GM12874 (cell line): ENCODE data around the gene EXOC2.

Experiments used
- TF ChIP-seq, protein P1 (sequence below): IDR thresholded peaks from 2 replicates; pipeline ENCODE4 v1.5.1; 2011; ENCODE audit warnings: low read depth, mild to moderate bottlenecking, control low read depth, low read length, moderate library complexity; ENCODE audit not compliant: insufficient read depth

Gene EXOC2

DNA sequence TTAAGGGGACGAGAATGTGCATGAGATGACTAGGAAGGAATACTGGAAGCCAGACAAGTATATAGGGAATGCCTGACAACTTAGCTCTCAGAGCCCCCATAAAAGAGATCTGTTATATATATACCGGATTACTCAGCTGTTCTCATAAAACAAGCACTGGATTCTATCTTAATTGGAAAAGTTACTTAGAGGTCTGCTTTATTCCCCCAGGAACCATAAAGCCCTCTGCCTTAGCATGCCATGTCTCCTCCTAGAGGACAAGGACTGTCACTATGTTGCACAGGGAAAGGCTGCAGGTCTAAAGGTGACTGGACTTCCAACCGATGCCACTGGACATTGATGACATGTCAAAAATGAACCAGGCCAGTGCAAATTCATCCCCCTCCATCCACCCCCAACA is 6.4 kb downstream of the EXOC2 start:
- TF ChIP-seq, protein P1, sequence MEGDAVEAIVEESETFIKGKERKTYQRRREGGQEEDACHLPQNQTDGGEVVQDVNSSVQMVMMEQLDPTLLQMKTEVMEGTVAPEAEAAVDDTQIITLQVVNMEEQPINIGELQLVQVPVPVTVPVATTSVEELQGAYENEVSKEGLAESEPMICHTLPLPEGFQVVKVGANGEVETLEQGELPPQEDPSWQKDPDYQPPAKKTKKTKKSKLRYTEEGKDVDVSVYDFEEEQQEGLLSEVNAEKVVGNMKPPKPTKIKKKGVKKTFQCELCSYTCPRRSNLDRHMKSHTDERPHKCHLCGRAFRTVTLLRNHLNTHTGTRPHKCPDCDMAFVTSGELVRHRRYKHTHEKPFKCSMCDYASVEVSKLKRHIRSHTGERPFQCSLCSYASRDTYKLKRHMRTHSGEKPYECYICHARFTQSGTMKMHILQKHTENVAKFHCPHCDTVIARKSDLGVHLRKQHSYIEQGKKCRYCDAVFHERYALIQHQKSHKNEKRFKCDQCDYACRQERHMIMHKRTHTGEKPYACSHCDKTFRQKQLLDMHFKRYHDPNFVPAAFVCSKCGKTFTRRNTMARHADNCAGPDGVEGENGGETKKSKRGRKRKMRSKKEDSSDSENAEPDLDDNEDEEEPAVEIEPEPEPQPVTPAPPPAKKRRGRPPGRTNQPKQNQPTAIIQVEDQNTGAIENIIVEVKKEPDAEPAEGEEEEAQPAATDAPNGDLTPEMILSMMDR: no peak

DNA sequence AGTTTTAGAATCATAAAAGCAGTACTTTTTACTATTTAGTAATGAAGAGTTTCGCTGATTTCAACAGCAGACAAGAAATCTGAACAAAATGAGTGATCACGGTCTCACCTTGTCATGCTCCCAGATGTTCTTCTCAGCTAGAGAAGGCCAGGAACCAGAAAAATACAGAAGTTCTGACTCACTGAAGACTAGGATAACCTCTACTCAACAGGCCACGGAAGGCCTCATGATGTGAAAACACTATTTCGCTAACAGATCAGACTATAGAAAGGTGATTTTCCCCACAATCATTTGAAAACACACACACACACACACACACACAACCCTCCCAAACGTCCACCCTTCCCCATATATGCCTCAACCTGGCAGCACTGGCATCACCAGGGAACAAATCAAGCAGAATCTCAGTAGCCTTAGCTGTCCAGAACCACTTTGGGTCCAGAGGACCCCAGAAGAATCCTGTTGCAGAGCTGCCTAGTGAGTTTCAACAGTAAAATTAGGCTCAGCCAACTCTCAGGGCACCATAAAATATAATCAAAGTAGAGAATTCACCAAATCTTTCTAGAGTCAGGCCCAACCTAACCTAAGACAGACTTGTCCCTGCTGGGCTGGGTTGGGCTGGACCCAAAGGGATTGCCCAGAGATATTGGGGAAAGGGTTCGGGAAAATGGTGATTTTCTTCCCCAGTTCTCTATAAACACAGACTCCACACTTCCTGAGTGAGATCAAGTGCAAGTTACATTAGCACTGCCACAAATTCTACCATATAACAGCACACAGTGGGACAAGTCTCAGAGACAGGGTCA is 7.9 kb downstream of the EXOC2 start:
- TF ChIP-seq, protein P1: no peak

DNA sequence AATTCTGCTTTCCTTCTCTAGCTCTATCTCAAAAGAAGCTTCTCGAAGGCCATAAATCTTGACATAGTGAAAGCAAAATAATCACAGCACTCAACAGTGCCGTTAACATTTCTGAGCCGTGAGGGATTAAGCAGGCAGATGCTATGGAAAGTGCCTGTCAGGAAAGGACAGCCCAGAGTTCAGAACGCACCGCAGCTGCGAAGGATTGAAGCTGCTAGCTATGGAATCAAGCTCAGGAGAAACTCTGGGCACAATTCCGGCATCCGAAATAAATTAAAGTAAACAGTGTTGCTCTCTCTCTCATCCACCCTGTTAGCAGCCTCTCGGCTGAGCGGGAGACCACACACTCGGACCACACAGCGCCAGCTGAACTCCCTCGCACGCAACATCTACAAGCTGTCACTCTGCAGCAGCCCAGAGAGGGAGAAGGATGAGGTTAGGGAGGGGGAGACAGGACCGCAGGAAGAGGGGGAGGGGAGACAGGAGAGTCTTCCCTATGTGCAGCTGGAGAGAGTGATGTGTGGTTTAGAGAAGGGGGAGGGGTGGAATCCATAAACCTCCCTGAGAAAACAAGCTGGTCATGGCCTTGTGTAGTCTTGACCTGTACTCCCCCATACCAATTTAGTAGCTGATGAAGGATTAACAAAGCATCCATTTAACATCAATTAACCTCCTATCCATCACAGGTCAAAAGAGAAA is 9.0 kb downstream of the EXOC2 start:
- TF ChIP-seq, protein P1: no peak

- TF ChIP-seq, protein P1: no peak
These were observed 12.1 kb downstream of the EXOC2 start for GRCh38 chr6:680666-681340.

- TF ChIP-seq, protein P1: no peak
These were observed 12.7 kb downstream of the EXOC2 start for GRCh38 chr6:680251-680650.

- TF ChIP-seq, protein P1: no peak
These were observed 13.7 kb downstream of the EXOC2 start for GRCh38 chr6:679282-679681.

DNA sequence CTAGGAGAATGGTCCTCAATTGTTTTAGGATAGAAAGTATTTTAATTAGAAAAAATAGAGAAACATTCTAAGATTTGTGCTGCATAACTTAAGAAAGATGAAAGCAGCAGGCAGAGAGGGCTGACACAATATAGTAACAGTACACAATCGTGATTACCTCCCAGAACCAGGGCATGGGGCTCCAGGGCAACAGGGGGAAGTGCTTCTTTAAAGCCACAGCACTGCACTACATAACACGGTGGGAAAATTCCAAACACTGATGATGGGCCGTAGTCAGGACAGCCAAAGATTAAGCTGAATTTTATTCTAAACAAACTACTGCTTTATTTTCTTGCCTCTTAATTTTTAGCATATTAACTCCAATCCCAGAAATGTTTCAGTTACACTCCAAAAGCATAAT is 14.4 kb downstream of the EXOC2 start:
- TF ChIP-seq, protein P1: no peak
